A549 (cell line): ENCODE results near the gene GGA1. TPM values are rescaled to one million over a fixed set of nuclear protein-coding genes. Genes with fewer than 3 reads are reported as not detected.

ENCODE experiments used
- ATAC-seq, 2 experiments: fragments of 200-7000 bp in 1 of 2; fragments of >200 bp in 1 of 2; cut with Nextera tagmentation in 1 of 2; cut with Tn5 transposase in 1 of 2; 3 replicates each; pipeline versions ENCODE4 v1.8.0 to v1.9.1; 2018 to 2020; ENCODE audit warnings: mild to moderate bottlenecking in 1 of 2, moderate library complexity in 1 of 2
- CTCF ChIA-PET: fragments of 300-600 bp; sonication (Branson Sonifier 250); formaldehyde crosslinking; extraction: SDS; loops from one replicate; lab custom pipeline; 2021; ENCODE audit warnings: antibody characterized with exemption, inconsistent platforms; lab: Yijun Ruan, JAX
- POLR2A ChIA-PET: fragments of 350-600 bp; formaldehyde crosslinking; extraction: SDS; loops from one replicate; lab custom pipeline; 2021; ENCODE audit warnings: antibody characterized with exemption, inconsistent platforms; lab: Yijun Ruan, JAX
- DNase-seq, 2 experiments: peaks; one replicate each; pipeline versions ENCODE4 v3.0.0 to v3.0.0-alpha.2; 2011 to 2016; ENCODE audit warnings: low read depth in 1 of 2, low spot score in 1 of 2
- FAIRE-seq: peaks from 2 replicates; lab custom pipeline; 2011; peaks lifted over from hg19 to GRCh38; lab: Jason Lieb, UNC
- H3K27ac ChIP-seq, 2 experiments: fragments of >200 bp; sonication (Bioruptor Twin); formaldehyde crosslinking; 3 replicates each; pipeline ENCODE4 v1.5.1; 2016 to 2017
- H3K4me1 ChIP-seq: fragments of >200 bp; sonication (Bioruptor Twin); formaldehyde crosslinking; 3 replicates; pipeline ENCODE4 v1.6.1; 2016
- H3K4me2 ChIP-seq: fragments of >200 bp; sonication (Bioruptor Twin); formaldehyde crosslinking; 3 replicates; pipeline ENCODE4 v1.6.1; 2016
- H3K4me3 ChIP-seq: fragments of >200 bp; sonication (Bioruptor Twin); formaldehyde crosslinking; 3 replicates; pipeline ENCODE4 v1.5.1; 2016
- H3K9me3 ChIP-seq: fragments of >200 bp; sonication (Bioruptor Twin); formaldehyde crosslinking; 3 replicates; pipeline ENCODE4 v1.6.1; 2016
- CEBPB ChIP-seq, 2 experiments: fragments of >200 bp in 1 of 2; sonication (Bioruptor Twin) in 1 of 2; formaldehyde crosslinking in 1 of 2; IDR thresholded peaks; 2 replicates each; pipeline ENCODE4 v1.6.1; 2012 to 2016
- FOSB ChIP-seq: fragments of 250-450 bp; sonication (Bioruptor Pico); IDR thresholded peaks from 2 replicates; pipeline ENCODE4 v1.5.0; 2020; ENCODE audit warnings: mild to moderate bottlenecking, moderate library complexity
- FOSL2 ChIP-seq, 2 experiments: fragments of 450-650 bp in 1 of 2; fragments of >200 bp in 1 of 2; sonication (Bioruptor Twin) in 1 of 2; formaldehyde crosslinking; IDR thresholded peaks; 2 replicates each; pipeline versions ENCODE4 v1.5.0 to v1.6.1; 2016 to 2020; ENCODE audit warnings: mild to moderate bottlenecking in 1 of 2, moderate library complexity in 1 of 2
- HOXB5 ChIP-seq: fragments of 250-450 bp; sonication (Bioruptor Pico); IDR thresholded peaks from 2 replicates; pipeline ENCODE4 v1.5.0; 2020; ENCODE audit warnings: mild to moderate bottlenecking, moderate library complexity
- JUN ChIP-seq, 2 experiments: fragments of >200 bp; sonication (Bioruptor Twin); formaldehyde crosslinking; IDR thresholded peaks; 2 replicates in 1 of 2; 3 replicates in 1 of 2; pipeline ENCODE4 v1.6.1; 2016 to 2017
- MYC ChIP-seq: IDR thresholded peaks from 2 replicates; pipeline ENCODE4 v1.6.1; 2012; ENCODE audit warnings: mild to moderate bottlenecking, inconsistent platforms, low read length, improper control_type of control experiment, borderline replicate concordance
- PHF8 ChIP-seq: fragments of 200-600 bp; sonication (generic); IDR thresholded peaks from 2 replicates; pipeline ENCODE4 v1.6.1; 2016; ENCODE audit warnings: low read depth, mild to moderate bottlenecking, antibody characterized with exemption, moderate library complexity, borderline replicate concordance
- RAD21 ChIP-seq, 2 experiments: fragments of >200 bp in 1 of 2; sonication (Bioruptor Twin) in 1 of 2; formaldehyde crosslinking in 1 of 2; IDR thresholded peaks in 1 of 2; conservative IDR thresholded peaks in 1 of 2; 2 replicates in 1 of 2; 3 replicates in 1 of 2; pipeline ENCODE4 v1.6.1; 2012 to 2018; ENCODE audit warnings: inconsistent platforms in 1 of 2
- SMC3 ChIP-seq: fragments of >200 bp; sonication (Bioruptor Twin); formaldehyde crosslinking; IDR thresholded peaks from 3 replicates; pipeline ENCODE4 v1.6.1; 2018; ENCODE audit warnings: inconsistent platforms
- TFCP2L1 ChIP-seq: fragments of 250-450 bp; sonication (Bioruptor Pico); IDR thresholded peaks from 2 replicates; pipeline ENCODE4 v1.5.0; 2021; ENCODE audit warnings: mild to moderate bottlenecking
- WGBS: methylation state at CpG from one replicate; pipeline ENCODE4 v1.1.6; 2017; ENCODE audit errors: missing lambda C conversion rate; 5-methylcytosine and 5-hydroxymethylcytosine counted together
- polyA plus RNA-seq, 4 experiments: library from polyadenylated mRNA; depleted of rRNA in 3 of 4; stranded (reverse); fragments of >200 nt; fragmentation: RNase III in 1 of 4; extraction: RNeasy Plus Mini Kit Qiagen cat#74134 plus additional on column Dnase treatment in 1 of 4; gene quantifications; 2 replicates in 3 of 4; 3 replicates in 1 of 4; pipeline ENCODE4 v1.2.3, GENCODE V29; 2011 to 2017
- TF ChIP-seq, protein P1 (sequence below): IDR thresholded peaks from 2 replicates; pipeline ENCODE4 v1.6.1; 2012
- TF ChIP-seq, protein P2 (sequence below): IDR thresholded peaks from 2 replicates; pipeline ENCODE4 v1.6.1; 2012
- TF ChIP-seq, protein P3 (sequence below): fragments of 250-450 bp; sonication (Bioruptor Pico); IDR thresholded peaks from 2 replicates; pipeline ENCODE4 v1.5.0; 2020; ENCODE audit warnings: low read depth, mild to moderate bottlenecking, moderate library complexity
- TF ChIP-seq, protein P4 (sequence below): fragments of >200 bp; sonication (Bioruptor Twin); formaldehyde crosslinking; IDR thresholded peaks from 3 replicates; pipeline ENCODE4 v1.5.1; 2016
- TF ChIP-seq, protein P5 (sequence below): fragments of 200-600 bp; sonication (generic); IDR thresholded peaks from 2 replicates; pipeline ENCODE4 v1.6.1; 2016; ENCODE audit warnings: antibody characterized with exemption, mild to moderate bottlenecking, moderate library complexity
- TF ChIP-seq, protein P6 (sequence below): IDR thresholded peaks from 2 replicates; pipeline ENCODE4 v1.6.1; 2012; ENCODE audit warnings: low read depth, borderline replicate concordance

The GGA1 gene
- polyA plus RNA-seq, 2 of the 4 experiments (the other 2 are of a cell fraction), result 22.0 to 26.1 TPM

DNA sequence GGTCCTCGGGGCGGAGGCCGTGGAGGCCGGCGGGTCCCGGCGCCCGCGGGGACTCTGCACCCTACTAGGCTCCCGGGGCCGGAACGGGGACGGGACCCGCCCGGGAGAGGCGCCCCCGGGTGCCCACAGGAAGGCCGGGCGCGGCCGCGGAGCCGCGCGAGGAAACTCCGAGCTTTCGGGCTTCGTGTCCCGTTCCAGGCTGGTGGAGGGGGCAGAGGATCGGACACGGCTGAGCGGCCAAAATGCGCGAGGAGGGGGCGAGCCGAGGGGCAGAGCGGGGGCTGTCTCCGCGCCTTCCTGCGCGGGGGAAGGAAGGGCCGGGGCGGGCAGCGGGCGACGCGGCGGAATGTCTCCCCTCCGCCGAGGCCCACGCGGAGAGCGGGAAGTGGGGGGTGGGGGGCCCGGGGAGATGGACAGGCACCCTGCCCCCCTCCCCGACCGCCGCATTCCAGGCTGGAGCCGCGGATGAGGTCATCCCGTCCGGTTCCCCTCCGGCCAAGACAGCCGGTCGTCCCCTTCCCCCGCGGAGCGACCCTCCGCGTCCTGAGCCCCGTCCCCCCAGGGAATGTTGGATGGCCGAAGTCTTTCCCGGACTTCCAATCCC lies 47.9 kb upstream of the GGA1 start:
- peak overlapping the region; percentile 100 for H3K27ac ChIP-seq
- FAIRE-seq (no peak), DNase-seq (no peak), ATAC-seq (peak; percentile 16)
- TF ChIP-seq, protein P1, sequence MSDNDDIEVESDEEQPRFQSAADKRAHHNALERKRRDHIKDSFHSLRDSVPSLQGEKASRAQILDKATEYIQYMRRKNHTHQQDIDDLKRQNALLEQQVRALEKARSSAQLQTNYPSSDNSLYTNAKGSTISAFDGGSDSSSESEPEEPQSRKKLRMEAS, result 0 out of 2 replicates have a peak, but pooled peaks have one; percentile 27
- TF ChIP-seq JUN (IDR thresholded peaks at IDR 0.05) (peak in 1 of 2 experiments; percentile 56; a peak in 3 of 5 replicates), PHF8 (peak; percentile 24; the same call in 1 of the 2 replicates)
- TF ChIP-seq, protein P2, sequence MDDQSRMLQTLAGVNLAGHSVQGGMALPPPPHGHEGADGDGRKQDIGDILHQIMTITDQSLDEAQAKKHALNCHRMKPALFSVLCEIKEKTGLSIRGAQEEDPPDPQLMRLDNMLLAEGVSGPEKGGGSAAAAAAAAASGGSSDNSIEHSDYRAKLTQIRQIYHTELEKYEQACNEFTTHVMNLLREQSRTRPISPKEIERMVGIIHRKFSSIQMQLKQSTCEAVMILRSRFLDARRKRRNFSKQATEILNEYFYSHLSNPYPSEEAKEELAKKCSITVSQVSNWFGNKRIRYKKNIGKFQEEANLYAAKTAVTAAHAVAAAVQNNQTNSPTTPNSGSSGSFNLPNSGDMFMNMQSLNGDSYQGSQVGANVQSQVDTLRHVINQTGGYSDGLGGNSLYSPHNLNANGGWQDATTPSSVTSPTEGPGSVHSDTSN, result no peak
- peak overlapping the region; percentile 98 for H3K4me2 ChIP-seq
- H3K4me3 ChIP-seq, result peak overlapping the region; percentile 98
- no peaks in the 10 kb centered on the region for H3K9me3 ChIP-seq
- ChIA-PET CTCF (interaction anchor here (0.7 to 18.5 kb wide), 7 partner anchors 15 to 168 kb away, joined by 3 to 771 read pairs (median 11); partner anchors contain the start of gene LGALS2), POLR2A (interaction anchor here (0.7 to 1.5 kb wide), 3 partner anchors 11 to 232 kb away, joined by 3 to 8 read pairs (median 3); no protein-coding TSS in a partner anchor)
- 0% methylated on average over 2 of the region's 72 CpGs for WGBS
- peaks cover 60% of the 10 kb centered on the region for H3K4me1 ChIP-seq

DNA sequence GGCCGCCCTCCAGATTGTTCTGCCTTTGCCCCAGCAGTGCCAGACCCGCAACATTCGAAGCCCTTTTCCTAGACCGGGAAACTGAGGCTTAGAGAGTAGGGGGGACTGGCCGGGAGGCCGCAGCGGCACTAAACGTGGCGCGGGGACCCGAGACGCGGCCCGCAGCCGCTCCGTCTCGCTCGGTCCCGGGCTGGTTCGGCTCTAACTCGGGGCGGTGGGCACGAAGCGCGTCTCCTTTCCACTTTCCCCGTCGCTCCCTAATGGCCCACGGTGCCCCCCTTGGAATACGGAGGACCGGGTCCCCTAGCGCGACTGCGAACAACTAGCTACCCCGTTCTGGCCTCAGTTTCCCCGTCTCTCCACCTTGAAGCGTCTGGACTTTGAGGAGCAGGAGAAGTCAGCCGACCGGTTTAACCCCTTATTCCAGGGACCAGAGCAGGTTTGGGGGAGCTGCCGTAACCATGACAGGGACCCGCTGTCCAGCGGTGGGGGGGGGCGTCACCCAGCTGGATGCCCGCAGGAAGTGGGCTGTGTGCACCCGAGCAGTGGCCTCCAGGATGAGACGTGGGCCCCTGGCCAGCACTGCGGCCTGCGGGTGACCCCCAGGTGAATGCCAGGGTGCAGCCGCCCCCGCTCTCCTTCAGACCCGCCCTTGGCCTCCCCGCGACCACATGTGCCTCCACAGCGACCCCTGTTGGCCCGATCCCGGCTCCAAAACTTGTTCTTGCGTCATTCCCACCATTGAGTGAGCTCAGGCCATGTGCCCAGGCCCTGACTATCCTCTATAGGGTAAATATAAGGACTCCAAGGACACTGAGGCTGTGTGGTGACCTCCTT lies 47.2 kb upstream of the GGA1 start:
- 1% methylated on average over 22 of the region's 56 CpGs for whole genome bisulfite sequencing

More for the DNA sequence above, 47.2 kb upstream of the GGA1 start:
- Histone ChIP-seq H3K9me3 (no peaks in the 10 kb centered on the region), H3K27ac (peak overlapping the region; percentile 100), H3K4me3 (peak overlapping the region; percentile 98), H3K4me1 (peaks cover 58% of the 10 kb centered on the region), H3K4me2 (peak overlapping the region; percentile 98)
- no peak for FAIRE-seq
- ChIA-PET POLR2A (interaction anchor here (1.3 to 1.5 kb wide), 3 partner anchors 12 to 31 kb away, joined by 3 to 8 read pairs (median 7); no protein-coding TSS in a partner anchor), CTCF (interaction anchor here (0.7 to 18.5 kb wide), 12 partner anchors 16 to 167 kb away, joined by 3 to 771 read pairs (median 4); partner anchors contain the start of gene LGALS2)
- TF ChIP-seq RAD21 (conservative IDR thresholded peaks at IDR 0.05 in 1 of 2, IDR thresholded peaks at IDR 0.05 in 1 of 2), result peak; percentile 32 to 44; a peak in 3 of 5 replicates
- peak; percentile 62 to 93 for TF ChIP-seq CEBPB (IDR thresholded peaks at IDR 0.05)
- TF ChIP-seq, protein P3, sequence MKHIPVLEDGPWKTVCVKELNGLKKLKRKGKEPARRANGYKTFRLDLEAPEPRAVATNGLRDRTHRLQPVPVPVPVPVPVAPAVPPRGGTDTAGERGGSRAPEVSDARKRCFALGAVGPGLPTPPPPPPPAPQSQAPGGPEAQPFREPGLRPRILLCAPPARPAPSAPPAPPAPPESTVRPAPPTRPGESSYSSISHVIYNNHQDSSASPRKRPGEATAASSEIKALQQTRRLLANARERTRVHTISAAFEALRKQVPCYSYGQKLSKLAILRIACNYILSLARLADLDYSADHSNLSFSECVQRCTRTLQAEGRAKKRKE (CRISPR knock-in tag), result no peak
- no peak for TF ChIP-seq FOSL2 (IDR thresholded peaks at IDR 0.05)
- TF ChIP-seq FOSL2 (CRISPR knock-in tag; IDR thresholded peaks at IDR 0.05), result 0 out of 2 replicates have a peak, but pooled peaks have one; percentile 10
- TF ChIP-seq, protein P4, sequence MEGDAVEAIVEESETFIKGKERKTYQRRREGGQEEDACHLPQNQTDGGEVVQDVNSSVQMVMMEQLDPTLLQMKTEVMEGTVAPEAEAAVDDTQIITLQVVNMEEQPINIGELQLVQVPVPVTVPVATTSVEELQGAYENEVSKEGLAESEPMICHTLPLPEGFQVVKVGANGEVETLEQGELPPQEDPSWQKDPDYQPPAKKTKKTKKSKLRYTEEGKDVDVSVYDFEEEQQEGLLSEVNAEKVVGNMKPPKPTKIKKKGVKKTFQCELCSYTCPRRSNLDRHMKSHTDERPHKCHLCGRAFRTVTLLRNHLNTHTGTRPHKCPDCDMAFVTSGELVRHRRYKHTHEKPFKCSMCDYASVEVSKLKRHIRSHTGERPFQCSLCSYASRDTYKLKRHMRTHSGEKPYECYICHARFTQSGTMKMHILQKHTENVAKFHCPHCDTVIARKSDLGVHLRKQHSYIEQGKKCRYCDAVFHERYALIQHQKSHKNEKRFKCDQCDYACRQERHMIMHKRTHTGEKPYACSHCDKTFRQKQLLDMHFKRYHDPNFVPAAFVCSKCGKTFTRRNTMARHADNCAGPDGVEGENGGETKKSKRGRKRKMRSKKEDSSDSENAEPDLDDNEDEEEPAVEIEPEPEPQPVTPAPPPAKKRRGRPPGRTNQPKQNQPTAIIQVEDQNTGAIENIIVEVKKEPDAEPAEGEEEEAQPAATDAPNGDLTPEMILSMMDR, result peak; percentile 62
- TF ChIP-seq, protein P1, result peak; percentile 98
- no peak for TF ChIP-seq HOXB5
- TF ChIP-seq PHF8, result no peak
- TF ChIP-seq, protein P5, sequence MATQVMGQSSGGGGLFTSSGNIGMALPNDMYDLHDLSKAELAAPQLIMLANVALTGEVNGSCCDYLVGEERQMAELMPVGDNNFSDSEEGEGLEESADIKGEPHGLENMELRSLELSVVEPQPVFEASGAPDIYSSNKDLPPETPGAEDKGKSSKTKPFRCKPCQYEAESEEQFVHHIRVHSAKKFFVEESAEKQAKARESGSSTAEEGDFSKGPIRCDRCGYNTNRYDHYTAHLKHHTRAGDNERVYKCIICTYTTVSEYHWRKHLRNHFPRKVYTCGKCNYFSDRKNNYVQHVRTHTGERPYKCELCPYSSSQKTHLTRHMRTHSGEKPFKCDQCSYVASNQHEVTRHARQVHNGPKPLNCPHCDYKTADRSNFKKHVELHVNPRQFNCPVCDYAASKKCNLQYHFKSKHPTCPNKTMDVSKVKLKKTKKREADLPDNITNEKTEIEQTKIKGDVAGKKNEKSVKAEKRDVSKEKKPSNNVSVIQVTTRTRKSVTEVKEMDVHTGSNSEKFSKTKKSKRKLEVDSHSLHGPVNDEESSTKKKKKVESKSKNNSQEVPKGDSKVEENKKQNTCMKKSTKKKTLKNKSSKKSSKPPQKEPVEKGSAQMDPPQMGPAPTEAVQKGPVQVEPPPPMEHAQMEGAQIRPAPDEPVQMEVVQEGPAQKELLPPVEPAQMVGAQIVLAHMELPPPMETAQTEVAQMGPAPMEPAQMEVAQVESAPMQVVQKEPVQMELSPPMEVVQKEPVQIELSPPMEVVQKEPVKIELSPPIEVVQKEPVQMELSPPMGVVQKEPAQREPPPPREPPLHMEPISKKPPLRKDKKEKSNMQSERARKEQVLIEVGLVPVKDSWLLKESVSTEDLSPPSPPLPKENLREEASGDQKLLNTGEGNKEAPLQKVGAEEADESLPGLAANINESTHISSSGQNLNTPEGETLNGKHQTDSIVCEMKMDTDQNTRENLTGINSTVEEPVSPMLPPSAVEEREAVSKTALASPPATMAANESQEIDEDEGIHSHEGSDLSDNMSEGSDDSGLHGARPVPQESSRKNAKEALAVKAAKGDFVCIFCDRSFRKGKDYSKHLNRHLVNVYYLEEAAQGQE, result 0 out of 2 replicates have a peak, but pooled peaks have one; percentile 11
- 0 out of 2 replicates have a peak, but pooled peaks have one; percentile 23 for TF ChIP-seq TFCP2L1 (CRISPR knock-in tag)
- TF ChIP-seq SMC3, result peak; percentile 56
- TF ChIP-seq MYC, result peak; percentile 99
- no peak for TF ChIP-seq FOSB
- TF ChIP-seq, protein P6, sequence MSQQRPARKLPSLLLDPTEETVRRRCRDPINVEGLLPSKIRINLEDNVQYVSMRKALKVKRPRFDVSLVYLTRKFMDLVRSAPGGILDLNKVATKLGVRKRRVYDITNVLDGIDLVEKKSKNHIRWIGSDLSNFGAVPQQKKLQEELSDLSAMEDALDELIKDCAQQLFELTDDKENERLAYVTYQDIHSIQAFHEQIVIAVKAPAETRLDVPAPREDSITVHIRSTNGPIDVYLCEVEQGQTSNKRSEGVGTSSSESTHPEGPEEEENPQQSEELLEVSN, result peak; percentile 80; the same call in 1 of the 2 replicates
- ATAC-seq, result peak; percentile 57 to 71
- DNase-seq, result peak; percentile 74 to 85
